HEK293 (cell line): ENCODE results near the gene GOLIM4.

Experiments
- CTCF ChIA-PET: fragments of 350-600 bp; formaldehyde crosslinking; extraction: SDS; loops from one replicate; lab custom pipeline; 2021; ENCODE audit warnings: antibody characterized with exemption; lab: Yijun Ruan, JAX
- POLR2A ChIA-PET: fragments of 300-600 bp; formaldehyde crosslinking; extraction: SDS; loops from one replicate; lab custom pipeline; 2020; ENCODE audit warnings: antibody characterized with exemption, inconsistent platforms; lab: Yijun Ruan, JAX
- H3K27ac ChIP-seq: fragments of 200-500 bp; sonication (Bioruptor generic); 2 replicates; pipeline ENCODE4 v1.5.1; 2014; ENCODE audit warnings: low read depth, low read length, control low read depth, inconsistent platforms; ENCODE audit errors: extremely low read depth
- H3K36me3 ChIP-seq, 2 experiments: fragments of 200-500 bp in 1 of 2; sonication (Bioruptor generic) in 1 of 2; 1 replicate in 1 of 2; 2 replicates in 1 of 2; pipeline ENCODE4 v1.5.1; 2014 to 2017; ENCODE audit warnings: inconsistent platforms in 2 of 2, low read length in 2 of 2; ENCODE audit not compliant: control insufficient read depth in 2 of 2, insufficient read depth in 1 of 2
- H3K4me1 ChIP-seq: fragments of 200-500 bp; sonication (Bioruptor generic); 2 replicates; pipeline ENCODE4 v1.5.1; 2014; ENCODE audit warnings: mild to moderate bottlenecking, low read length, inconsistent platforms; ENCODE audit not compliant: control insufficient read depth, insufficient read depth
- H3K4me3 ChIP-seq: 2 replicates; pipeline ENCODE4 v1.5.1; 2011; ENCODE audit warnings: low read depth, mild to moderate bottlenecking, control low read depth, low read length, moderate library complexity
- H3K9me3 ChIP-seq: fragments of 200-500 bp; sonication (Bioruptor generic); 2 replicates; pipeline ENCODE4 v1.5.1; 2014; ENCODE audit warnings: low read depth, low read length, inconsistent platforms; ENCODE audit not compliant: control insufficient read depth, insufficient read depth
- HOXC10 ChIP-seq: sonication (generic); formaldehyde crosslinking; IDR thresholded peaks from 2 replicates; pipeline ENCODE4 v1.8.1; 2023; ENCODE audit warnings: mild to moderate bottlenecking, missing genetic modification reagents
- KLF1 ChIP-seq: fragments of 450-650 bp; formaldehyde crosslinking; IDR thresholded peaks from 2 replicates; pipeline ENCODE4 v1.5.1; 2016; ENCODE audit warnings: missing biosample characterization, missing genetic modification characterization
- MZF1 ChIP-seq: fragments of 450-650 bp; formaldehyde crosslinking; IDR thresholded peaks from 2 replicates; pipeline ENCODE4 v1.5.1; 2017; ENCODE audit warnings: missing biosample characterization, missing genetic modification characterization, borderline replicate concordance
- OSR2 ChIP-seq: fragments of 450-650 bp; formaldehyde crosslinking; IDR thresholded peaks from 2 replicates; pipeline ENCODE4 v1.5.1; 2016; ENCODE audit warnings: missing biosample characterization, missing genetic modification characterization
- REPIN1 ChIP-seq: fragments of 450-650 bp; formaldehyde crosslinking; IDR thresholded peaks from 2 replicates; pipeline ENCODE4 v1.5.1; 2017; ENCODE audit warnings: missing biosample characterization, missing genetic modification characterization, low read depth
- SALL2 ChIP-seq: fragments of 450-650 bp; formaldehyde crosslinking; IDR thresholded peaks from 2 replicates; pipeline ENCODE4 v1.5.0; 2017; ENCODE audit warnings: missing biosample characterization, mild to moderate bottlenecking, missing genetic modification characterization, borderline replicate concordance
- ZBTB17 ChIP-seq: fragments of 450-650 bp; formaldehyde crosslinking; IDR thresholded peaks from 2 replicates; pipeline ENCODE4 v1.5.1; 2016; ENCODE audit warnings: missing biosample characterization, missing genetic modification characterization
- ZNF133 ChIP-seq: fragments of 450-650 bp; formaldehyde crosslinking; IDR thresholded peaks from 2 replicates; pipeline ENCODE4 v1.5.1; 2016; ENCODE audit warnings: missing biosample characterization, missing genetic modification characterization
- ZNF138 ChIP-seq: fragments of 450-650 bp; formaldehyde crosslinking; IDR thresholded peaks from 2 replicates; pipeline ENCODE4 v1.5.1; 2016; ENCODE audit warnings: missing biosample characterization, missing genetic modification characterization, borderline replicate concordance
- ZNF155 ChIP-seq: fragments of 450-650 bp; formaldehyde crosslinking; IDR thresholded peaks from 2 replicates; pipeline ENCODE4 v1.5.1; 2016; ENCODE audit warnings: missing biosample characterization, missing genetic modification characterization
- ZNF239 ChIP-seq: fragments of 450-650 bp; formaldehyde crosslinking; IDR thresholded peaks from 2 replicates; pipeline ENCODE4 v1.5.1; 2016; ENCODE audit warnings: missing biosample characterization, missing genetic modification characterization
- ZNF302 ChIP-seq: fragments of 450-650 bp; formaldehyde crosslinking; IDR thresholded peaks from 2 replicates; pipeline ENCODE4 v1.5.1; 2016; ENCODE audit warnings: missing biosample characterization, missing genetic modification characterization, low read depth
- ZNF350 ChIP-seq: fragments of 450-650 bp; formaldehyde crosslinking; IDR thresholded peaks from 2 replicates; pipeline ENCODE4 v1.5.0; 2017; ENCODE audit warnings: missing biosample characterization, mild to moderate bottlenecking, missing genetic modification characterization
- ZNF555 ChIP-seq: fragments of 450-650 bp; formaldehyde crosslinking; conservative IDR thresholded peaks from 2 replicates; pipeline ENCODE4 v1.5.1; 2017; ENCODE audit warnings: missing biosample characterization, mild to moderate bottlenecking, missing genetic modification characterization, inconsistent platforms
- ZNF610 ChIP-seq: fragments of 450-650 bp; formaldehyde crosslinking; IDR thresholded peaks from 2 replicates; pipeline ENCODE4 v1.5.1; 2016; ENCODE audit warnings: missing biosample characterization, missing genetic modification characterization, borderline replicate concordance
- ZNF654 ChIP-seq: fragments of 450-650 bp; formaldehyde crosslinking; IDR thresholded peaks from 2 replicates; pipeline ENCODE4 v1.5.1; 2016; ENCODE audit warnings: low read depth, missing biosample characterization, missing genetic modification characterization
- ZNF658 ChIP-seq: fragments of 450-650 bp; formaldehyde crosslinking; IDR thresholded peaks from 2 replicates; pipeline ENCODE4; 2016; ENCODE audit warnings: missing biosample characterization, missing genetic modification characterization
- TF ChIP-seq, protein P1 (sequence below): fragments of 450-650 bp; IDR thresholded peaks from 2 replicates; pipeline ENCODE4 v1.5.1; 2018; ENCODE audit warnings: missing biosample characterization, missing genetic modification characterization
- TF ChIP-seq, protein P2 (sequence below): fragments of 450-650 bp; formaldehyde crosslinking; IDR thresholded peaks from 2 replicates; pipeline ENCODE4 v1.5.1; 2017; ENCODE audit warnings: missing biosample characterization, missing genetic modification characterization
- TF ChIP-seq, protein P3 (sequence below): fragments of 450-650 bp; formaldehyde crosslinking; IDR thresholded peaks from 2 replicates; pipeline ENCODE4 v1.5.1; 2016; ENCODE audit warnings: missing biosample characterization, missing genetic modification characterization
- TF ChIP-seq, protein P4 (sequence below): fragments of 450-650 bp; IDR thresholded peaks from 2 replicates; pipeline ENCODE4 v1.5.1; 2018; ENCODE audit warnings: missing biosample characterization, mild to moderate bottlenecking, missing genetic modification characterization
- TF ChIP-seq, protein P5 (sequence below): fragments of 450-650 bp; formaldehyde crosslinking; IDR thresholded peaks from 2 replicates; pipeline ENCODE4 v1.5.0; 2017; ENCODE audit warnings: missing biosample characterization, missing genetic modification characterization, borderline replicate concordance

The GOLIM4 gene

DNA sequence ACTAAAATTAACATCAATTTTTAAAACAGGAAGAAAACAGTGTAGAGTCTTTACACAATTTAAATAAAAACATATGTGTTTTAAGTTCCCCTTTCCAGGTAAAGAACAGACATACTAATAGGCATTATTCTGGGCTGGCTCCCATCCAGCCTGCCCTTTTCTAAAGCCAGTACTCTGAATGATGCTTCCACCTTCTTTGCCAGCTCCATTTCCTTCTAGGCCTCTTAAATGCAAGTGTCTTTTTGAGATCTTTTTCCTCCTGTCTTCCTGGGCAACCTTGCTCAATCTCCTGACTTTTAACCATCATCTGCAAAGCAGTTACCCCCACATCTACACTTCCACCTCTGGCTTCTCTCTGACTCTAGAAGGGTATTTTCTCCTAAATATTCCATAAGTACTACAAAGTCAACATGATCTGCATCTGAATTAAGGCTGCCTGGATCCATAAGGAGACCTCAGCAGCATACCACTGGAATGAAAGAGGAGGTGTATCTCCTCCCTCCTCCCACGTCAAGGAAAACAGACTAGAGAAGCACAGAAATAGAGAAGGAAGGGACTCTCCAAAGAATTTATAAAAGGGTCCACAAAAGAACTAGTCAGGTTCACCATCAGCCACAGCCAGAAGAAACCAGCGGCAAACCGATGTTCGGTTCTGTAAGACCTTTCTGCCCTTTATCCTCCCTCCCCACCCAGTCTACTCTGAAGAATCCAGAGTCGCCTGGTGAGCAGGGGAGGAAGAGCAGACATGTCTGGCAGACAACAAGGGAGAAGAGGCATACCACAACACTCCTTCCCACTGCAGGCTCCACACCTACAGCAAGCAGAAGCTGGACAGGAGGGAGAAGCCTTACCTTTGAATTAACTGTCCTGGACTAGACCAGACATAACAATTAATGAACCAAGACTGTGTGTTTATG is 47.1 kb downstream of the GOLIM4 start (continued):
- no peak for TF ChIP-seq ZNF555 (tag by site-specific recombination)
- TF ChIP-seq ZNF350 (tag by site-specific recombination), result no peak
- no peak for TF ChIP-seq SALL2 (tag by site-specific recombination)
- no peak for TF ChIP-seq ZNF654
- TF ChIP-seq, protein P1, sequence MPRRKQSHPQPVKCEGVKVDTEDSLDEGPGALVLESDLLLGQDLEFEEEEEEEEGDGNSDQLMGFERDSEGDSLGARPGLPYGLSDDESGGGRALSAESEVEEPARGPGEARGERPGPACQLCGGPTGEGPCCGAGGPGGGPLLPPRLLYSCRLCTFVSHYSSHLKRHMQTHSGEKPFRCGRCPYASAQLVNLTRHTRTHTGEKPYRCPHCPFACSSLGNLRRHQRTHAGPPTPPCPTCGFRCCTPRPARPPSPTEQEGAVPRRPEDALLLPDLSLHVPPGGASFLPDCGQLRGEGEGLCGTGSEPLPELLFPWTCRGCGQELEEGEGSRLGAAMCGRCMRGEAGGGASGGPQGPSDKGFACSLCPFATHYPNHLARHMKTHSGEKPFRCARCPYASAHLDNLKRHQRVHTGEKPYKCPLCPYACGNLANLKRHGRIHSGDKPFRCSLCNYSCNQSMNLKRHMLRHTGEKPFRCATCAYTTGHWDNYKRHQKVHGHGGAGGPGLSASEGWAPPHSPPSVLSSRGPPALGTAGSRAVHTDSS (tag by site-specific recombination), result no peak
- no peak for TF ChIP-seq HOXC10

DNA sequence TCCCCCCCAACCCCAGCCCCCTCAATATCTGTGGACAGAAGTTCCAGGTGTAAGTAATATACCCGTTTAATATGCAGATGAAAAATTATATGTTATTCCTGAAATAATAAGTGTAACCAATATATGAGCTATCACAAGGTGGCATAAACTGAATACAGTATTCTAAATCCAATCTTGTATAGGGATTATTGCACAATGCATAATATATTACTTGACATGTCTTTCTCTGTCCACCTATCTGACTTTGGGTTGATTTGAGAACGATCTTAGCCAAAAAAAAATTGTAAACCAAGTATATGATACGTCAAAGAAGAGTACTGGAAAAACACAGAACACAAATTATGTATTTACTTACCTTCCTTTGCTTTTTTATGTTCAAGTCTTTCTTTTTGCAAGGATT is 47.8 kb downstream of the GOLIM4 start:
- no peak overlapping the region for H3K4me3 ChIP-seq
- 0 out of 2 replicates have a peak, but pooled peaks cover 8% of the 10 kb centered on the region for H3K4me1 ChIP-seq
- CTCF ChIA-PET, result interaction anchor here (0.6 to 4.2 kb wide), 25 partner anchors 10 to 800 kb away, joined by 3 to 67 read pairs (median 4); no protein-coding TSS in a partner anchor
- TF ChIP-seq REPIN1, result no peak
- TF ChIP-seq, protein P2, sequence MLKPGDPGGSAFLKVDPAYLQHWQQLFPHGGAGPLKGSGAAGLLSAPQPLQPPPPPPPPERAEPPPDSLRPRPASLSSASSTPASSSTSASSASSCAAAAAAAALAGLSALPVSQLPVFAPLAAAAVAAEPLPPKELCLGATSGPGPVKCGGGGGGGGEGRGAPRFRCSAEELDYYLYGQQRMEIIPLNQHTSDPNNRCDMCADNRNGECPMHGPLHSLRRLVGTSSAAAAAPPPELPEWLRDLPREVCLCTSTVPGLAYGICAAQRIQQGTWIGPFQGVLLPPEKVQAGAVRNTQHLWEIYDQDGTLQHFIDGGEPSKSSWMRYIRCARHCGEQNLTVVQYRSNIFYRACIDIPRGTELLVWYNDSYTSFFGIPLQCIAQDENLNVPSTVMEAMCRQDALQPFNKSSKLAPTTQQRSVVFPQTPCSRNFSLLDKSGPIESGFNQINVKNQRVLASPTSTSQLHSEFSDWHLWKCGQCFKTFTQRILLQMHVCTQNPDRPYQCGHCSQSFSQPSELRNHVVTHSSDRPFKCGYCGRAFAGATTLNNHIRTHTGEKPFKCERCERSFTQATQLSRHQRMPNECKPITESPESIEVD (tag by site-specific recombination), result no peak
- TF ChIP-seq, protein P3, sequence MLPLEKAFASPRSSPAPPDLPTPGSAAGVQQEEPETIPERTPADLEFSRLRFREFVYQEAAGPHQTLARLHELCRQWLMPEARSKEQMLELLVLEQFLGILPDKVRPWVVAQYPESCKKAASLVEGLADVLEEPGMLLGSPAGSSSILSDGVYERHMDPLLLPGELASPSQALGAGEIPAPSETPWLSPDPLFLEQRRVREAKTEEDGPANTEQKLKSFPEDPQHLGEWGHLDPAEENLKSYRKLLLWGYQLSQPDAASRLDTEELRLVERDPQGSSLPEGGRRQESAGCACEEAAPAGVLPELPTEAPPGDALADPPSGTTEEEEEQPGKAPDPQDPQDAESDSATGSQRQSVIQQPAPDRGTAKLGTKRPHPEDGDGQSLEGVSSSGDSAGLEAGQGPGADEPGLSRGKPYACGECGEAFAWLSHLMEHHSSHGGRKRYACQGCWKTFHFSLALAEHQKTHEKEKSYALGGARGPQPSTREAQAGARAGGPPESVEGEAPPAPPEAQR (tag by site-specific recombination), result no peak
- H3K27ac ChIP-seq, result no peak overlapping the region
- H3K36me3 ChIP-seq, result peaks cover 0 to 5% of the 10 kb centered on the region in 2 experiments; a peak in 1 of 3 replicates
- POLR2A ChIA-PET, result no interaction called here
- H3K9me3 ChIP-seq, result no peaks in the 10 kb centered on the region

DNA sequence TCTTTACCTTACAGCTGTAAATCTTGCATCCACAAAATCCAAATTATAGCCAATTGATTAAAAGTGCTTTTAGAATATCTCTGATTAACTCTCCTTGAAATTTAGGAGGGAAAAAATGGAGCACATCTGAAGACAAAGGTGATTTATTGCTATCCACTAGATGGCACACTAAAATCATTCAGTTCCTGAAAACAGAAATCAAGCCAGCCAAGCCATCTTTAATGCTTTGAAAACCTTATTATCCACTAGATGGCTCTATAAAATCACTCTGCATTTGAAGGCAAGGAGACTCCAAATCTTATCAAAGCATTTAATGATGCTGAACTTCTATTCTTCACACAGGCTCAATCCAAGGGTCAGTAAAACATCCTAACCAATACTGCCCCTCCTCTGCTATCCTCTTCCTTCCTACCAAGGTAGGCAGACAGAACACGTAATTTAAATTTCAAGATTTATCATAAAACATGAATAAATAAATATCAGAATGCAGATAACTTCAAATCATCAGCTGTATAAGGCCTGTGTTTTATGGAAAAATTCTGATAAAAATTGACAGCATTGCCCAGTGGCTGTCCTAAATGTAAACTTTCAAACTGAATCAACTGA is 48.4 kb downstream of the GOLIM4 start:
- Histone ChIP-seq H3K4me1 (0 out of 2 replicates have a peak, but pooled peaks cover 5% of the 10 kb centered on the region), H3K27ac (no peak overlapping the region), H3K4me3 (no peak overlapping the region), H3K36me3 (peaks cover 0 to 11% of the 10 kb centered on the region in 2 experiments; a peak in 1 of 3 replicates), H3K9me3 (no peaks in the 10 kb centered on the region)
- POLR2A ChIA-PET, result no interaction called here
- CTCF ChIA-PET, result interaction anchor here (0.6 to 4.2 kb wide), 34 partner anchors 9 to 916 kb away, joined by 3 to 67 read pairs (median 4); no protein-coding TSS in a partner anchor
- TF ChIP-seq ZNF658 (tag by site-specific recombination) (no peak), KLF1 (tag by site-specific recombination) (no peak), OSR2 (no peak), ZNF239 (no peak), ZNF133 (tag by site-specific recombination) (no peak), ZNF138 (tag by site-specific recombination) (no peak), MZF1 (no peak), ZNF155 (tag by site-specific recombination) (no peak), ZNF610 (no peak), ZNF654 (peak; percentile 98), ZNF302 (no peak), ZBTB17 (peak; percentile 63)
- TF ChIP-seq, protein P4, sequence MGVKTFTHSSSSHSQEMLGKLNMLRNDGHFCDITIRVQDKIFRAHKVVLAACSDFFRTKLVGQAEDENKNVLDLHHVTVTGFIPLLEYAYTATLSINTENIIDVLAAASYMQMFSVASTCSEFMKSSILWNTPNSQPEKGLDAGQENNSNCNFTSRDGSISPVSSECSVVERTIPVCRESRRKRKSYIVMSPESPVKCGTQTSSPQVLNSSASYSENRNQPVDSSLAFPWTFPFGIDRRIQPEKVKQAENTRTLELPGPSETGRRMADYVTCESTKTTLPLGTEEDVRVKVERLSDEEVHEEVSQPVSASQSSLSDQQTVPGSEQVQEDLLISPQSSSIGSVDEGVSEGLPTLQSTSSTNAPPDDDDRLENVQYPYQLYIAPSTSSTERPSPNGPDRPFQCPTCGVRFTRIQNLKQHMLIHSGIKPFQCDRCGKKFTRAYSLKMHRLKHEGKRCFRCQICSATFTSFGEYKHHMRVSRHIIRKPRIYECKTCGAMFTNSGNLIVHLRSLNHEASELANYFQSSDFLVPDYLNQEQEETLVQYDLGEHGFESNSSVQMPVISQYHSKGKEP, result no peak
- TF ChIP-seq, protein P5, sequence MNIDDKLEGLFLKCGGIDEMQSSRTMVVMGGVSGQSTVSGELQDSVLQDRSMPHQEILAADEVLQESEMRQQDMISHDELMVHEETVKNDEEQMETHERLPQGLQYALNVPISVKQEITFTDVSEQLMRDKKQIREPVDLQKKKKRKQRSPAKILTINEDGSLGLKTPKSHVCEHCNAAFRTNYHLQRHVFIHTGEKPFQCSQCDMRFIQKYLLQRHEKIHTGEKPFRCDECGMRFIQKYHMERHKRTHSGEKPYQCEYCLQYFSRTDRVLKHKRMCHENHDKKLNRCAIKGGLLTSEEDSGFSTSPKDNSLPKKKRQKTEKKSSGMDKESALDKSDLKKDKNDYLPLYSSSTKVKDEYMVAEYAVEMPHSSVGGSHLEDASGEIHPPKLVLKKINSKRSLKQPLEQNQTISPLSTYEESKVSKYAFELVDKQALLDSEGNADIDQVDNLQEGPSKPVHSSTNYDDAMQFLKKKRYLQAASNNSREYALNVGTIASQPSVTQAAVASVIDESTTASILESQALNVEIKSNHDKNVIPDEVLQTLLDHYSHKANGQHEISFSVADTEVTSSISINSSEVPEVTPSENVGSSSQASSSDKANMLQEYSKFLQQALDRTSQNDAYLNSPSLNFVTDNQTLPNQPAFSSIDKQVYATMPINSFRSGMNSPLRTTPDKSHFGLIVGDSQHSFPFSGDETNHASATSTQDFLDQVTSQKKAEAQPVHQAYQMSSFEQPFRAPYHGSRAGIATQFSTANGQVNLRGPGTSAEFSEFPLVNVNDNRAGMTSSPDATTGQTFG, result no peak
